ENCODE data around the gene VEZT. TPM values are rescaled to one million over a fixed set of nuclear protein-coding genes. Genes with fewer than 3 reads are reported as not detected.

VEZT gene
- total RNA-seq, 2 donors from 2014 or later: 146 to 201 TPM

DNA sequence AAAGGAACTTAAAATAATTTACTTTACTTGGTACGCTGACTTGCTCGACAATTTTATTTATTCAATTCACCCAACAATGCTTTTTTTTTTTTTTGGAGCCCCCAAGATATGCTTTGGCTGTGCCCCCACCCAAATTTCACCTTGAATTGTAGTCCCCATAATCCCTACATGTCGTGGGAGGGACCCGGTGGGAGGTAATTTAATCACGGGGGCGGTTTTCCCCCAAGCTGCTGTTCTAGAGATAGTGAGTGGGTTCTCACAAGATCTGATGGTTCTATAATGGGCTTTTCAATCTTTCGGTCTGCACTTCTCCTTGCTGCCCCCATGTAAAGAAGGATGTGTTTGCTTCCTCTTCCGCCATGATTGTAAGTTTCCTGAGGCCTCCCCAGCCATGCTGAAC lies 10.7 kb upstream of the VEZT start:
- H3K9ac ChIP-seq (ENCODE audit: extremely low read depth, low read length, poor library complexity, severe bottlenecking): no peak overlapping the region
- peaks cover 78% of the 10 kb centered on the region for H3K36me3 ChIP-seq (ENCODE audit: control insufficient read depth, insufficient read depth, low read length)
- no peak overlapping the region for H3K27ac ChIP-seq (ENCODE audit: low read depth, low read length)
- H3K27me3 ChIP-seq (ENCODE audit: control insufficient read depth, insufficient read depth, low read length, poor library complexity, severe bottlenecking): no peaks in the 10 kb centered on the region
- peaks cover 68% of the 10 kb centered on the region for H3K36me3 Mint-ChIP-seq (ENCODE audit: low read depth)
- no peak overlapping the region for H3K4me3 Mint-ChIP-seq
- no peak overlapping the region for H3K4me3 ChIP-seq (ENCODE audit: low read length)
- peaks cover 59% of the 10 kb centered on the region for H3K4me1 Mint-ChIP-seq
- H3K27me3 Mint-ChIP-seq (ENCODE audit: insufficient read depth): no peaks in the 10 kb centered on the region
- H3K27ac Mint-ChIP-seq: peak overlapping the region; percentile 50
- 90 to 96% methylated on average over 2 to 8 of the region's 8 CpGs for WGBS, 2 experiments (ENCODE audit: insufficient coverage in 1 of 2, insufficient read length in 1 of 2)
- no peaks in the 10 kb centered on the region for H3K9me3 ChIP-seq (ENCODE audit: control insufficient read depth, low read length)
- TF ChIP-seq, protein P1, sequence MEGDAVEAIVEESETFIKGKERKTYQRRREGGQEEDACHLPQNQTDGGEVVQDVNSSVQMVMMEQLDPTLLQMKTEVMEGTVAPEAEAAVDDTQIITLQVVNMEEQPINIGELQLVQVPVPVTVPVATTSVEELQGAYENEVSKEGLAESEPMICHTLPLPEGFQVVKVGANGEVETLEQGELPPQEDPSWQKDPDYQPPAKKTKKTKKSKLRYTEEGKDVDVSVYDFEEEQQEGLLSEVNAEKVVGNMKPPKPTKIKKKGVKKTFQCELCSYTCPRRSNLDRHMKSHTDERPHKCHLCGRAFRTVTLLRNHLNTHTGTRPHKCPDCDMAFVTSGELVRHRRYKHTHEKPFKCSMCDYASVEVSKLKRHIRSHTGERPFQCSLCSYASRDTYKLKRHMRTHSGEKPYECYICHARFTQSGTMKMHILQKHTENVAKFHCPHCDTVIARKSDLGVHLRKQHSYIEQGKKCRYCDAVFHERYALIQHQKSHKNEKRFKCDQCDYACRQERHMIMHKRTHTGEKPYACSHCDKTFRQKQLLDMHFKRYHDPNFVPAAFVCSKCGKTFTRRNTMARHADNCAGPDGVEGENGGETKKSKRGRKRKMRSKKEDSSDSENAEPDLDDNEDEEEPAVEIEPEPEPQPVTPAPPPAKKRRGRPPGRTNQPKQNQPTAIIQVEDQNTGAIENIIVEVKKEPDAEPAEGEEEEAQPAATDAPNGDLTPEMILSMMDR (conservative IDR thresholded peaks at IDR 0.05): no peak
- H3K4me1 ChIP-seq (ENCODE audit: control insufficient read depth, insufficient read depth, low read length): peaks cover 18% of the 10 kb centered on the region
- H3K9me3 Mint-ChIP-seq: no peaks in the 10 kb centered on the region
- DNase-seq: no peak

DNA sequence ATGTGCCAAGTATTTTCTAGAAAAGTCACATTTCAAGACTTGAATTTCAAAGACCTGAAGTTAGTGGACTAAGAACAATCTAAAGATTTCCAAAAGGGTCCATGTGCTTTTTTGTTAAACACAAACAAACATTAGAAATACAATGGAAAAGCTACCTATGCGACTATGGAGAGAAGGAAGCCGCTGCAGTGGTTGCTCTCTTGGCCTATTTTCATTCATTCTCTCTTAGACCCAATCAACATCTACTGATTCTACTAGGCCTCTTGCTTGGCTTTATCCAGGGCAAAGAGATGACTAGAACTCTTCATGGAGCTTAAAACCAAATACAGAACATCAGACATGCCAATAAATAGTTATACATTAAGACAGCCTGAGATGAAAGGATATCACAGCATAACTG lies 10.2 kb upstream of the VEZT start:
- TF ChIP-seq, protein P1 (conservative IDR thresholded peaks at IDR 0.05): no peak
- Mint-ChIP-seq H3K27ac (peak overlapping the region; percentile 50), H3K4me1 (peaks cover 58% of the 10 kb centered on the region), H3K36me3 (ENCODE audit: low read depth) (peaks cover 68% of the 10 kb centered on the region), H3K27me3 (ENCODE audit: insufficient read depth) (no peaks in the 10 kb centered on the region), H3K4me3 (no peak overlapping the region), H3K9me3 (no peaks in the 10 kb centered on the region)
- Histone ChIP-seq H3K27ac (ENCODE audit: low read depth, low read length) (no peak overlapping the region), H3K9me3 (ENCODE audit: control insufficient read depth, low read length) (no peaks in the 10 kb centered on the region), H3K9ac (ENCODE audit: extremely low read depth, low read length, poor library complexity, severe bottlenecking) (no peak overlapping the region), H3K4me3 (ENCODE audit: low read length) (no peak overlapping the region), H3K4me1 (ENCODE audit: control insufficient read depth, insufficient read depth, low read length) (peaks cover 18% of the 10 kb centered on the region), H3K36me3 (ENCODE audit: control insufficient read depth, insufficient read depth, low read length) (peaks cover 75% of the 10 kb centered on the region), H3K27me3 (ENCODE audit: control insufficient read depth, insufficient read depth, low read length, poor library complexity, severe bottlenecking) (no peaks in the 10 kb centered on the region)
- no peak for DNase-seq
- 79 to 86% methylated on average over 2 of the region's 2 CpGs for WGBS, 2 experiments (ENCODE audit: insufficient coverage in 1 of 2, insufficient read length in 1 of 2)

DNA sequence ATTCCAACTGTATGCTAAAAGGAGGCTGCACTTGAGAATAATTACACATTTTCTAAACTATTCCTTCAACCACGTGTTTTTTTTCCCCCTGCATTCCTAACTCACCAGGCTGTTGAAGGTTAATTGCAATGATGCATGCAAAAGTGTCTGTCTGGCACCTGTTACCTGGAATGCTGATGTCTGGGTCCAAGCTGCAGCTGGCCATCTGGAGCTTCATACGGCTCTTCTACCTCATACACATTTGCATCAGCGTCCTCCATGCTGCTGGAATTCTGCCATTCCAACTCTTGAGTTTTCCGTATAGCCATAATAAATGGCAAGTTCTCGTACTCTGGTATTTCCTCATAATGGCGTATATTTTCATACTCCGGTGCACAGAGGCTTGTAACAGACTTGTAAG lies 8.9 kb upstream of the VEZT start:
- no peaks in the 10 kb centered on the region for H3K9me3 ChIP-seq (ENCODE audit: control insufficient read depth, low read length)
- H3K4me3 ChIP-seq (ENCODE audit: low read length): no peak overlapping the region
- H3K9ac ChIP-seq (ENCODE audit: extremely low read depth, low read length, poor library complexity, severe bottlenecking): no peak overlapping the region
- Mint-ChIP-seq H3K4me1 (peaks cover 59% of the 10 kb centered on the region), H3K27ac (peak overlapping the region; percentile 55), H3K27me3 (ENCODE audit: insufficient read depth) (no peaks in the 10 kb centered on the region), H3K4me3 (no peak overlapping the region), H3K9me3 (no peaks in the 10 kb centered on the region), H3K36me3 (ENCODE audit: low read depth) (peaks cover 65% of the 10 kb centered on the region)
- 89 to 94% methylated on average over 7 of the region's 7 CpGs for WGBS, 2 experiments (ENCODE audit: insufficient coverage in 1 of 2, insufficient read length in 1 of 2)
- H3K27ac ChIP-seq (ENCODE audit: low read depth, low read length): no peak overlapping the region
- H3K27me3 ChIP-seq (ENCODE audit: control insufficient read depth, insufficient read depth, low read length, poor library complexity, severe bottlenecking): no peaks in the 10 kb centered on the region
- DNase-seq: no peak
- TF ChIP-seq, protein P1 (conservative IDR thresholded peaks at IDR 0.05): no peak
- H3K36me3 ChIP-seq (ENCODE audit: control insufficient read depth, insufficient read depth, low read length): peaks cover 63% of the 10 kb centered on the region
- peaks cover 18% of the 10 kb centered on the region for H3K4me1 ChIP-seq (ENCODE audit: control insufficient read depth, insufficient read depth, low read length)

Data from endodermal cell (in vitro differentiated cells).